ENCODE data around the gene TM4SF18.

The TM4SF18 gene

DNA sequence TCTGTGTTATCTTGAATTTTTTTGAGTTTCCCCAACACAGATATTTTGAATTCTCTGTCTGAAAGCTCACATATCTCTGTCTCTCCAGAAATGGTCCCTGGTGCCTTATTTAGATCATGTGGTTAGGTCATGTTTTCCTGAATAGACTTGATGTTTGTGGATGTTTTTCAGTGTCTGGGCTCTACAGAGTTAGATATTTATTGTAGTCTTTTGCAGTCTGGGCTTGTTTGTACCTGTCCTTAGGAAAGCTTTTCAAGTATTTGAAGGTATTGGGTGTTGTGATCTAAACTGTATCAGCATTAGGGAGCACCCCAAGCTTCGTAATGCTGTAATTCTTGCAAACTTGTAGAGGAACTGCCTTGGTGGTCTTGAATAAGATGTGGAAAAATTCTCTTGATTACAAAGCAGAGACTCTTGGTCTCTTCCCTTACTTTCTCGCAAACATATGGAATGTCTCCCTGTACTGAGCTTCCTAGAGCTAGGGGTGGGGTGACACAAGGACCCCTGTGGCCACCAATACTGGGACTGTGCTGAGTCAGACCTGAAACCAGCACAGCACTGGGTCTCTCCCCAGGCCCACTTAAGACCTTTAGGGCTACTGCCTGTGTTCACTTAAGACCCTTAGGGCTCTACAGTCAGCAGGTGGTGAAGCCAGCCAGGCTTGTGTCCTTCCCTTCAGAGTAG, 26.5 kb downstream of the TM4SF18 start:
- DNase-seq, result no peak
- in situ Hi-C loops (cut with HindIII; ENCODE audit: low pct_ligation_motif_present, low pct_unique_long_range_greater_than_20kb, low sequenced_read_pairs), result no loop called here

DNA sequence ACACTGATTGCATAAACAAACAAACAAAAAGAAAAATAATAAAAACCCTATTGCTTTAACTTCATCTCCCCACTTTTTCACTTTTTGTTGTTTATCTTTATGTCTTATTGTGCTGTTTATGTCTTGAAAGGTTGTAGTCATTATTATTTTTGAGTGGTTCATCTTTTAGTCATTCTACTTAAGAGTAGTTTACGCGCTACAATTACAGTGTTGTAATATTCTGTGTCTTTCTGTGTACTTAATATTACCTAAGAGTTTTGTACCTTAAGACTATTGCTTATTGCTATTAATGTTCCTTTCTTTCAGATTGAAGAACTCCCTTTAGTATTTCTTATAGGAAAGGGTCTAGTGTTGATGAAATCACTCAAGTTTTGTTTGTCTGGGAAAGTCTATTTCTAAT, 28.1 kb downstream of the TM4SF18 start:
- in situ Hi-C loops (cut with HindIII; ENCODE audit: low pct_ligation_motif_present, low pct_unique_long_range_greater_than_20kb, low sequenced_read_pairs), result no loop called here
- no peak for DNase-seq

DNA sequence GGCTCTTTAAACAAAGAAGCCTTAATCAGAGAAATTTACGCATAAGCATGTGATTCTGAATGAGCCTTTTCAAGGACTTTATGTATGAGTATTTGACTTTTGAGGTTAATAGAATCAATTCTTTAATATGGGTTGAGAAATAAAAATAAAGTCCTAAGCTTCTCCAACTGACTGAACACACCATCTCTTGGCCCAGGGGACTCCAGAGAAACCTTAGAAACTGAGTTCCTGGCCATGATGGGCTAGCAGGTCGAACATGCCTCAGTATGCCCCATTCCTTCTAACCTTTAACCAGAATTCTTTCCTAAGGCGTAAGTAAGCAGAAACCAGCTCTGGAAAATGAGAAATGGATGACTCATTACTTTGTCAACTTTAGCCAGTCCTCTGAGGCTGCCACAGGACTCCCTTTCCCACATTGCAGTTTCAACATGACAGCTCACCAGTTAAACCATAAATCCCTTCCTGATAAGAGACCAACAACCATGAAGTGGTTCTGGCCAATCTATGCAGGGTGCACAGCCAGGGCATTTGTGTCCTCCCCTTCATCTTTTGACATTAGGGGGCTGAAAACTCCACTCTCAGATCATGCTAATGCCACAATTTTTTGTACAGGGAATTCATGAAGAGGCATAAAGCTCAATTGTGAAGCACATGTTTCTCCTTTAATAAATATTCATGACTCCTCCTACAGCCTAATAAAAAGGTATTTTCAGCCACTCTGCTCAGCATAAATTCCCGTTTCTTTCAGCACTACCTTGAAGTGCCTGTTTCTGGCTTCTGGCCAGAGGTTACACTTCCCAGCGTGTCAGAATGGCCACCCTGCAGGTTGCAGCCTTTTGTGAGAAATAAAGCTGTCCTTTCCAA, 33.3 kb downstream of the TM4SF18 start:
- in situ Hi-C loops (cut with HindIII; ENCODE audit: low pct_ligation_motif_present, low pct_unique_long_range_greater_than_20kb, low sequenced_read_pairs), result no loop called here
- DNase-seq, result peak; percentile 96

DNA sequence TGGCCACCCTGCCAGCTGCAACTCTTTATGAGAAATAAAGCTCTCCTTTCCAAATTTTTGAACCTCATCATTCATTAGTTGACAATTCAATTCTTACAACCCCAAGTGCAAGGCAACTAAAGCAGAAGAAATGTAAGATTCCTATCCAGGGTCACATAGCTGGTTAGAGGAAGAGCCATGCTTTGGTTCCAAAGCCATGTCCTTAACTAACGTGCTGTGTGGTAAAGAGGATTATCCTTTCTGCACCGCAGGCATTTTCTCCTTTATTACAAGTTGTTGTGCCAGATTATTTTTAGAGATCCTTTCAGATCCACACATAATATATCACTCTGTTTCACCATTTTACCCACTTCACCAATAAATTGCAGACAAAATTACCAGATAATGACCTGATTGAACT, 36.5 kb downstream of the TM4SF18 start:
- in situ Hi-C loops (cut with HindIII; ENCODE audit: low pct_ligation_motif_present, low pct_unique_long_range_greater_than_20kb, low sequenced_read_pairs), result no loop called here
- no peak for DNase-seq

DNA sequence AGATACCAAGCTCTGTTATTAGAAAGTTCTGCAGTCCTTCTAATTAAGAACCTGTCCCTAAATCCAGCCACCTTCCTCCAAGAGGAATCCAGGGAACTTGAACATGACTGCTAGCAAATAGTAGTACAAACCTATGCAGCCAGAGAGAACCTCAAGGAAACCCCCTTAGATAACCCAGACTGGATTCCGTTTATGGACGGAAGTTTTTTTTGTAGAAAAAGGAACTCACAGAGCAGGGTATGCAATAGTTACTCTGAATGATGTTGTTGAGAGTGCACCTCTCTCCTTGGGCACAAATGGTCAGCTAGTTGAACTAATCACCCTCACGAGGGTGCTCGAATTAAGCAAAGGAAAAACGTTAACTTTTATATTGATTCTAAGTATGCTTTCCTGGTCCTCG, 40.8 kb downstream of the TM4SF18 start:
- DNase-seq, result no peak
- in situ Hi-C loops (cut with HindIII; ENCODE audit: low pct_ligation_motif_present, low pct_unique_long_range_greater_than_20kb, low sequenced_read_pairs), result no loop called here

DNA sequence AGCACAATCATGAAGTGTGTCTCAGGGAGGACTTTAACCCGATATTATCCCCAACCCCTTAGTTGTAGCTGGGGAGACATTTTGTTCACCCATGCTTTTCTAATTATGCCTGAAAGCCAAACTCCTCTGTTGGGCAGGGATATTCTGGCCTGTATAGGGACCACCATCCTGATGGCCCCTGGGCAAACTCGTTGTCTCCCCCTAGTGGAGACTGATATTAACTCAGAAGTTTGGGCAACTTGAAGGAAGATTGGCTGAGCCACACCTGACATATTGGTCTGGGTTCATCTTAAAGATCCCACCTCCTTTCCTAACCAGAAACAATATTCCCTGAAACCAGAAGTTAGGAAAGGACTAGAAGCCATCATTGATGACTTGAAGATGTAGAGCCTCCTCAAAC, 42.3 kb downstream of the TM4SF18 start:
- in situ Hi-C loops (cut with HindIII; ENCODE audit: low pct_ligation_motif_present, low pct_unique_long_range_greater_than_20kb, low sequenced_read_pairs), result no loop called here
- peak; percentile 16 for DNase-seq

DNA sequence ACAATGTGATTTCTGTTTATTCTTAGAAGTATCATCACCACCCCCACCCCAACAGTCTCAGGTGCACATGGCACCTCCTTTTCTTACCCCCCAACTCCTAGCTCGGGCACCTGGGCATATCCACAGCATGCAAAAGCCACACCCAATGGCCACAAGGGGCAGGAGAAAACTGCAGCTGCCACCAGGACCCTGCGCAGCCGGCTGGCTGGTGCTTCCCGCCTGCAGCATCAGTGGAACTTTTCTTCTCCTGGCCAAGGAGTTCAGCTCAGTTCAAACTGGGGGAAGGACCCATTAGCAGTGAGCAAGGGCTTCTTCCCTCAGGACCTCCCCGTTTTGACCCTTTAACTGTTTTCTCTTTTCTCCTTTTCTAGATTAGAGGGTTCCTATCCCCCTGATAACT, 44.8 kb downstream of the TM4SF18 start:
- DNase-seq, result no peak
- in situ Hi-C loops (cut with HindIII; ENCODE audit: low pct_ligation_motif_present, low pct_unique_long_range_greater_than_20kb, low sequenced_read_pairs), result no loop called here

DNA sequence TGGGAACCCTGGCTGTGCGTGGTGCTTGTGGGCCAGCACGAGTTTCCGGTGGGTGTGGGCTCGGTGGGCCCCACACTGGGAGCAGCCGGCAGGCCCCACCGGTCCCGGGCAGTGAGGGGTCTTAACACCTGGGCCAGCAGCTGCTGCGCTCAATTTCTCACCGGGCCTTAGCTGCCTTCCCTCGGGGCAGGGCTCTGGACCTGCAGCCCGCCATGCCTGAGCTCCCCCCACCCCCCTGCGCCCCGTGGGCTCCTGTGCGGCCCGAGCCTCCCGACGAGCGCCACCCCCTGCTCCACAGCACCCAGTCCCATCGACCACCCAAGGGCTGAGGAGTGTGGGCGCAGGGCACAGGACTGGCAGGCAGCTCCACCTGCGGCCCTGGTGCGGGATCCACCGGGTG, 49.4 kb downstream of the TM4SF18 start:
- in situ Hi-C loops (cut with HindIII; ENCODE audit: low pct_ligation_motif_present, low pct_unique_long_range_greater_than_20kb, low sequenced_read_pairs), result no loop called here
- no peak for DNase-seq

DNA sequence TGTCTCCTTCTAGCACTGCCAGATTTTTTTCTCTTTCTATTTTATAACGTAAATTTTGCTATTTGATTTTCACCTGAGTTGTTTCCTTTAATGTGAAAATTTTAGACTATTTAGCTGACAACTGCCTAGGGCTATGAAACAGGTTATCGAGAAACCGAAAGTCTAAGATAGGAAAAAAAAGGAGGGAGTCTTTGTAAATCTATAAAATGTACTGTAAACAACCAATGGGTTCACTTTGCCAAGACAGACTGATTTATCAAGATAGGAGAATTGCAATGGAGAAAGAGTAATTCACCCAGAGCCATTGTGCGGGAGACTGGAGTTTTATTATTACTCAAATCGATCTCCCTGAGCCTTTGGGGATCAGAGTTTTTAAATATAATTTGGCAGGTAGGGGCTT, 50.0 kb downstream of the TM4SF18 start:
- in situ Hi-C loops (cut with HindIII; ENCODE audit: low pct_ligation_motif_present, low pct_unique_long_range_greater_than_20kb, low sequenced_read_pairs), result no loop called here

DNA sequence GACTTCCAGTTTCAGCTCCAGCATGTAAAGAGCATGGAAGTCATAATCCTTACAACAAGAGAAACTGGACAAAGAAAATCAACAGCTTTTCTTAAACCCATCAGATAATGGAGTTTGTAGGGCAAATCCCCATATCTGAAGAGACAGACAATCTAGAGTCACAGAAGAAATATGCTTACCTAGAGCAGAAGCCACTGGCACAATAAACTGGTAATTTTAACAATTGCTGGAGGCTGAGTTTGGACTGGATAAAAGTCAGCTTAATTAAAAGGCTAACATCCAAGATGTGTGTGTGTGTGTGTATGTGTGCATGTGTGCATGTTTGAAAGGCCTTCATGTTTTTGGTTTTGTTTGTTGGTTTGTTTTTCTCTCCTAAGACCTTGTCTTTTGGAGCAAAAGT, 50.6 kb downstream of the TM4SF18 start:
- no peak for DNase-seq
- in situ Hi-C loops (cut with HindIII; ENCODE audit: low pct_ligation_motif_present, low pct_unique_long_range_greater_than_20kb, low sequenced_read_pairs), result no loop called here

More for the DNA sequence above, 50.0 kb downstream of the TM4SF18 start:
- no peak for DNase-seq

DNA sequence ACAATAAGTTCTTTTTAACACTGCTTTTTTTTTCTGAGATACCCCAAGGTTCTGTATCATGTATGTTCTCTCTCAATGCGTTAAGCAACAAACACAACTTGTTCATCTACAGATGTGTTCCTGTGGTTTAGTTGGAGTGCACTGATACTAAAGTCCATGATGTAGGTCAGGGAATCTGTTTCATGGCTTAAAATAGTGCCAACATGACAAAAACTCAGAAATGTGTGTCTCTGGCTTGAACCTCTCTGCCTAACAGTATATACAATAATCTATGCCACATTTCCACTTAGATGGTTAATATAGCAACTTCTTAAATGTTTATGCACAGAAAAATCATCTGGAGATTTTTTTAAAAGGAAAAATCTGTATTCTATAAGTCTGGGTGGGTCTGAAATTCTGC, 51.1 kb downstream of the TM4SF18 start:
- in situ Hi-C loops (cut with HindIII; ENCODE audit: low pct_ligation_motif_present, low pct_unique_long_range_greater_than_20kb, low sequenced_read_pairs), result no loop called here
- DNase-seq, result no peak

DNA sequence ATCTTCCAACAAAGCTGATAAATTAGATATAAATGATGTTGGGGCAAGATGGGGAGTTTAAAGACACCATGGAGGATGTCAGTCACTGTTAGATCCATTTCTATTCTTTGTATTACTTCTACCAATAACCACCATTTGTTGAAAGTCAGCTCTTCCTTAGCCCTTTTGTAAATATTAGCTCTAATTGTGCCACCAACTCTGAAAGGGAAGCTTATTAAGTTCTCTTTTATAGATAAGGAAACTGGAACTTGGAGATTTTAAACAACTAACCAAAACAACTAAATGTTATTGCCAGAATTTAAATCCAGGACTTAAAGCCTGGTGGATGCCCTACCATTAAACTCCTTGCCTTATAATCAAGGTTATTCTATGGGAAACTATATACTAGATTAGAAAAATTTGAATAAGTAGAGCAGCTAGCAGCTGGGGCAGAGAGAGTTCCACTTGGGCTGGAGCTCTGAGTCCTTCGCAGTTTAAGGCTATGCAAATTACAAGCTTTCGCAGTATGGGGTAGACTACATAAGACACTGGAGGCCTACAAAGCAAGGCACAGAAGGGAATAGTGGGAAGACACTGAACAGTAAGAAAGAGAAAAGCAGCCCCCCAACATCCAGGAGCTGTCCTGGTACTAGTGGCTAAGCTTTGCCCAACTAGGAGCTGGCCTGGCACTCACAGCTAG, 52.6 kb downstream of the TM4SF18 start:
- in situ Hi-C loops (cut with HindIII; ENCODE audit: low pct_ligation_motif_present, low pct_unique_long_range_greater_than_20kb, low sequenced_read_pairs), result no loop called here
- DNase-seq, result no peak

DNA sequence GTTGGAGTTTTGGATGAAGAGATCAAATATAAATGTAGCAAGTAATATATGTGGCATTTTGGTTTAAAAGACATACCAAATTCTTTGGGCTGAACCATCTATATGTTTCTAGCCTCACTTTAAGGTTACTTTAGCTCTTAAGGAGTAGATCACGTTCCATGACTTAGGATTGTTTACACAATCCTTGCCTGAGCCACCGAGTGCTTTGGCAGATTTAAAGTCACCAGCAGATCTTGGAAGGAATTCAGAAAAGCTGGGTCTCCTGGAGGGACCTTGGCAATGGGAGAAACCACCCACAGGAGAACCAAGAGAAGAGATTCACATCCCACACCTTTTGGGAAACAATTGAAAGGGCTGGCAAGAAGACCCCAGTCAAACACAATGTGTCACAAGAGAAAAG, 54.5 kb downstream of the TM4SF18 start:
- in situ Hi-C loops (cut with HindIII; ENCODE audit: low pct_ligation_motif_present, low pct_unique_long_range_greater_than_20kb, low sequenced_read_pairs), result no loop called here
- DNase-seq, result no peak

DNA sequence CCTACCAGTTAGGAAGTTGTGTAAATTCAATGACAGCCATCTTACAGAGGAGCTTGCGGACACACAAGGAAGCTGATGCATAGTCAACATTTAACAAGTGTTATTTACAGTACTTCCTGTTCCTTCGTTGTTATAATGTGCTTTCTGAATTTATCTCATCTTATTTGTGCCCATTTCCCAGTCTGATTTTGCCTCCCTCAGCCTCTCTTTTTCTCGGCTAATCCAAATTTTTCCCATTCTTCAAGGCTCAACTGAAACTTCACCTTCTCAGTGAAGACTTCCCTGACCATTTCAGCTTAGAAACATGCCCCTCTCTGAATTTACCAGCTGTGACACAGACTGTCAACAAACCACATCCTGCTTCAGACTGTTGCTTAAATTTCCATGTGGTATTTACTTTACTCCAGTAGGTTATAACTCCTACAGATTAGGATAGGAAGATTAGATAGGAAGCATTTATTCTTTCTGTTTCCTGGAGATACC, 56.1 kb downstream of the TM4SF18 start:
- in situ Hi-C loops (cut with HindIII; ENCODE audit: low pct_ligation_motif_present, low pct_unique_long_range_greater_than_20kb, low sequenced_read_pairs), result no loop called here
- peak; percentile 10 for DNase-seq

DNA sequence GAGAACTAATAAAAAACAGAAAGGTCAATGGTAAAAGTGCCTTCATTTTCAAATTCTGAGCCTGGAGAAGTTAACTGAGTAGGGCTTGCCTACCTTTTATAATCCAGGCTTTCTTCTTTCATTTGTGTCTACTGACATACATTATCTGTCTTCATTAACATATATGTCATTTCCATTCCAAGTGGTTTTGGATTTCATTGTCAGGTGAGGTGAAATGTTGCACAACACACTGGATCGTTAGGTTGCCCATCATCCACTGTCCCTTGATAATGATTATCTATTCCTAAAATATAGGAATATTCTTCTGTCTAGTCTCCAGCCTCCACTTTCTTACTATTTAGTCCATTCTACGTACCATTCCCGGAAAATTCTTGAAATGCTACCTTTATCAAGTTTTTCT, 56.8 kb downstream of the TM4SF18 start:
- in situ Hi-C loops (cut with HindIII; ENCODE audit: low pct_ligation_motif_present, low pct_unique_long_range_greater_than_20kb, low sequenced_read_pairs), result no loop called here
- DNase-seq, result no peak

DNA sequence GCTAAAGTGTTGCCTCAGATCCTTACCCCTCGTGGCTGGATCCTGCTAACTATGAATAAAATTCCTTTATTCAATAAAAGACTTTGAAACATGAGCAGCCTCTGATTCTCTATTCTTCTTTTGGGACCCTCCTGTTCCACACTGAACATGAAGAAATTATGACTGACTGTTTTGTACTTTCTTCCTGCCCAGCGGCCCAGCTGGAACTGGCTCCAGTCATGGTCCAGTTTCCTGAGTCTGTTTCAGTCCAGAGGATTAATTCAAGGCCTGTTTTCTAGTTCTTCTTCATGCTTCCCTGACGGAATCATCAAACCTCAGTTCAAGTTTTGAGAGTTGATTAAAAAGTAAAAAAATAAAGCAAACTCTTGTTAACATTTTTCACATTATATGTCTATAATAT, 59.2 kb downstream of the TM4SF18 start:
- no peak for DNase-seq
- in situ Hi-C loops (cut with HindIII; ENCODE audit: low pct_ligation_motif_present, low pct_unique_long_range_greater_than_20kb, low sequenced_read_pairs), result no loop called here

DNA sequence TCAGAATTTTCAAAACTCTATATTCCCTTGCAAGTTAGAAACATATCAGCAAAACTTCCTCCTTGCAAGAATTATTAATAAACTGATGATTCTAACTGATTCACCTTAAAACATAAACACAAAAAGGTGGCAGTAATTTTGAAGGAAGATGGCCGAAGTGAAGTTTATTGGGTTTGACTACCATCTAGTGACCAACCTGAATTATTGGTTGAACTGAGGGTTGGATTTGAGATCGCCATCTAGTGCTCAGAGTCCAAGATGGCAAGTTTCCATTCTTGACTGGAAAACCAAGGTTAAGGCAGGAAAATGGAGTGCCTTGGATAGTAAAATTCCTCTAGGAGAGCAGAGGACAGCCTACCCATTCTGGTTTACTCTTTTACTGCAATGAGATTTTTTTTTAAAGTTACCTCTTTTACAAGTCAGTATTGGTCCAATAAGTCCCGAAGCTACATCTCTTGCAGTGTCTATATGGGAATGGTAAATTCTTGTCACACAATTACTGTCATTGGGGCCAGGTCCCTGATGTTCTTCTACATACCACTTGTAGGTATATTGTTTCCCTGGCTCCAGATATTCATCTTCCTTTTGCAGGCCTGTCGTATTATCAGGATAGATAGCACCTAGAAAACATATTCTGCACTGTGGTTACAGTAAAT, 60.2 kb downstream of the TM4SF18 start:
- peak; percentile 87 for DNase-seq
- in situ Hi-C loops (cut with HindIII; ENCODE audit: low pct_ligation_motif_present, low pct_unique_long_range_greater_than_20kb, low sequenced_read_pairs), result no loop called here

DNA sequence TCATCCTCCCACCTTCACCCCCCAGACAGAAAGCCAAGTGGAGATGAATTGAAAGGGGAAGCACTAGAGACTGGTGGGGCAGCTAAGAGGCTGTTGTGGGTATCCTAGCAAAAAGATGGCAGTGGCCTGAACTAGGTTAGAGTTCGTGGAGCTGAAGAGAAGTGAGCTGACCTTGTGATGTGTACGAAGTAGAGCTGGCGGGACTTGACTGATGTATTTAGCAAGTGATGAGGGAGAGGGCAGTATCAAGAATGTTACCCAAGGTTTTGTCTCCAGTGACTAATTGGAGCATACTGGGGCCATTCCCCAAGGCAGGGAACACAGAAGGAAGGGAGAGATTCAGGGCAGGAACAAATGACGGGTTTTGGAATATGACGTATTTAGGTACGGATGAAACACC, 61.8 kb downstream of the TM4SF18 start:
- in situ Hi-C loops (cut with HindIII; ENCODE audit: low pct_ligation_motif_present, low pct_unique_long_range_greater_than_20kb, low sequenced_read_pairs), result no loop called here
- no peak for DNase-seq

DNA sequence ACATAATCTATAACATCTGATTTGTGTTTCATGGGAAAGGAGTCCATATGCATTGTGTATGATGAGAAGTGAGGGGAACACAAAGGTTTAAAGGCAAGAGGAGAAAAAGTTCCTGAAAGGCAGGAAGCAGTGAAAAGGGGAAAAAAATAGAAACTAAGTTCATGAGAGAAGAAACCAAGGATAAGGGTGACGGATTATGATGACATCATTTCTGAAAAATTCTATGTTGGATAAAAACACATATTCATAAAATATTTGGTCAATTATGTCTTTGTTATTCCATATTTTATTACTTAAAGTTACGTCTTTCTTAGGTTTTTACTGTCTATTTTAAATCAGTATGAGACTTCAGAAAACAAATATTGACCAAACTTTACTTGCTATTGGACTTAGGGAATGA, 63.3 kb downstream of the TM4SF18 start:
- in situ Hi-C loops (cut with HindIII; ENCODE audit: low pct_ligation_motif_present, low pct_unique_long_range_greater_than_20kb, low sequenced_read_pairs), result no loop called here
- no peak for DNase-seq

Measured in ACHN (cell line).